ENCODE measurements around the gene ADAMTS8. TPM values are rescaled to one million over a fixed set of nuclear protein-coding genes. Genes with fewer than 3 reads are reported as not detected.

The ADAMTS8 gene
- polyA plus RNA-seq, 1 of the 3 experiments (the other 2 are of a cell fraction): not detected

DNA sequence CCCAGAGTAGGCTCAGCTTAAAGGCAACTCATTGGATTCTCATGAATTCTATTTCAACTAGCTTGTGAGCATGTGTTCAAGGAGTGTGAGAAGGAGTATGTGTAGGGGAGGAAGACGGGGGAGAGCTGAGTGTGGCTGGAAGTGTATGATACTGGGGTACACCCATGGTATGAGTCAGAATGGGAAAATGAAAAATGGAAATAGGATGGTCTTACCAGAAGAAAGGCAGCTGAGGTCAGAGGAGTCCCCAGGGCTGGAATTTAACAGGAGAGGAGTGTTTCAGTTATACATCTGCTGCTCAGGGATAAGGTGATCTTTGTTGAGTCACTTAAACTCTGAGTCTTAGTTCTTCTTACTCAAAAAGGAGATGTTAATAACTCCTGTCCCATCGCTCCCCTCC lies 13.3 kb upstream of the ADAMTS8 start:
- Histone ChIP-seq H3F3A (replicated peaks; ENCODE audit: insufficient read depth) (no peaks in the 10 kb centered on the region), H3K9ac (no peak overlapping the region), H3K27ac (ENCODE audit: low read depth in 2 of 2, low read length in 1 of 2) (no peak overlapping the region), H3K4me1 (ENCODE audit: control insufficient read depth in 1 of 2, insufficient read depth in 2 of 2, low read depth in 1 of 2, low read length in 1 of 2) (no peaks in the 10 kb centered on the region), H2AFZ (ENCODE audit: low read depth) (no peak overlapping the region), H4K20me1 (ENCODE audit: insufficient read depth) (no peaks in the 10 kb centered on the region), H3K9me2 (no peaks in the 10 kb centered on the region), H3K36me3 (replicated peaks in 1 of 2; ENCODE audit: control insufficient read depth in 1 of 2, insufficient read depth in 2 of 2, low read length in 1 of 2) (no peaks in the 10 kb centered on the region), H3K4me2 (no peak overlapping the region), H3K79me2 (ENCODE audit: insufficient read depth) (no peaks in the 10 kb centered on the region), H3K9me3 (no peaks in the 10 kb centered on the region), H3K27me3 (ENCODE audit: insufficient read depth) (no peaks in the 10 kb centered on the region), H3K4me3 (ENCODE audit: low read depth in 2 of 2, low read length in 1 of 2) (no peak overlapping the region)
- CTCF ChIA-PET: interaction anchor here (4.2 to 25.8 kb wide), 2 partner anchors 7 to 428 kb away, joined by 34 to 747 read pairs; no protein-coding TSS in a partner anchor
- no peak for DNase-seq
- 72% methylated on average over 2 of the region's 2 CpGs for WGBS (ENCODE audit: low lambda C conversion rate)
- POLR2A ChIA-PET: no interaction called here
- TF ChIP-seq RFX5 (IDR thresholded peaks at IDR 0.05; ENCODE audit: low read length) (no peak), NRF1 (IDR thresholded peaks at IDR 0.05; ENCODE audit: low read depth, low read length) (no peak), GABPA (IDR thresholded peaks at IDR 0.05; ENCODE audit: low read depth) (no peak), TEAD4 (IDR thresholded peaks at IDR 0.05; ENCODE audit: borderline replicate concordance, insufficient read depth) (no peak)

DNA sequence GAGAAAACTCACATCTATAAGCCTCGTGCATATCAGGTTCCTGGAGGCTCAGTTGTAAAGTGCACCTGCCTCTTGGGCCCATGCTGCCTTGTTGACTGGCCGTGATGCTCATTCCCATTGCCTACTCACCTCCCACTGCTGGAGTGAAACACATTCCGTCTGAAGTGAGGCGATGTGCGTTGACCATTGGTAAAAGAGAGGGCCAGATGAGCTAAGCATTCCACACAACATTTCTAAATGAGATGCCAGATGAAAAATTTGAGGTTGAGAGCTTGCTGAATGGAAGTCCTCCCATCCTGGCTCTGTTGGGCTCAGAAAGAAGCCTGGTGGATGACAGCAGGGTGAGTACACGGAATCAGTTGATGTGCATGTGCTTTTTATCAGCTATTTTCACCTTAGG lies 11.5 kb upstream of the ADAMTS8 start:
- WGBS (ENCODE audit: low lambda C conversion rate): 63% methylated on average over 6 of the region's 6 CpGs
- Histone ChIP-seq H4K20me1 (ENCODE audit: insufficient read depth) (no peaks in the 10 kb centered on the region), H3K36me3 (replicated peaks in 1 of 2; ENCODE audit: control insufficient read depth in 1 of 2, insufficient read depth in 2 of 2, low read length in 1 of 2) (no peaks in the 10 kb centered on the region), H3K9me2 (no peaks in the 10 kb centered on the region), H3K4me3 (ENCODE audit: low read depth in 2 of 2, low read length in 1 of 2) (no peak overlapping the region), H3K9ac (no peak overlapping the region), H3F3A (replicated peaks; ENCODE audit: insufficient read depth) (peaks cover 5% of the 10 kb centered on the region), H3K9me3 (no peaks in the 10 kb centered on the region), H3K27ac (ENCODE audit: low read depth in 2 of 2, low read length in 1 of 2) (no peak overlapping the region), H3K79me2 (ENCODE audit: insufficient read depth) (no peaks in the 10 kb centered on the region), H3K27me3 (ENCODE audit: insufficient read depth) (no peaks in the 10 kb centered on the region), H2AFZ (ENCODE audit: low read depth) (no peak overlapping the region), H3K4me1 (ENCODE audit: control insufficient read depth in 1 of 2, insufficient read depth in 2 of 2, low read depth in 1 of 2, low read length in 1 of 2) (peaks cover 0 to 6% of the 10 kb centered on the region in 2 experiments; a peak in 2 of 4 replicates), H3K4me2 (no peak overlapping the region)
- ChIA-PET CTCF (interaction anchor here (0.7 to 25.8 kb wide), 2 partner anchors 320 to 430 kb away, joined by 3 to 747 read pairs; no protein-coding TSS in a partner anchor), POLR2A (no interaction called here)
- TF ChIP-seq RXRA (IDR thresholded peaks at IDR 0.05; ENCODE audit: borderline replicate concordance, low read depth) (no peak), SIN3A (IDR thresholded peaks at IDR 0.05; ENCODE audit: borderline replicate concordance, low read depth, low read length) (no peak), GABPA (IDR thresholded peaks at IDR 0.05; ENCODE audit: low read depth) (no peak), POLR2AphosphoS5 (IDR thresholded peaks at IDR 0.05; ENCODE audit: low read depth, low read length) (no peak), RFX5 (IDR thresholded peaks at IDR 0.05; ENCODE audit: low read length) (no peak), TEAD4 (IDR thresholded peaks at IDR 0.05; ENCODE audit: borderline replicate concordance, insufficient read depth) (no peak), TAF1 (IDR thresholded peaks at IDR 0.05; ENCODE audit: borderline replicate concordance, low read depth, low read length) (no peak), FOSL2 (IDR thresholded peaks at IDR 0.05; ENCODE audit: borderline replicate concordance, low read depth) (no peak), CHD2 (IDR thresholded peaks at IDR 0.05; ENCODE audit: low read length, partially characterized antibody) (no peak), ZBTB33 (IDR thresholded peaks at IDR 0.05; ENCODE audit: borderline replicate concordance, low read depth) (no peak), RCOR1 (IDR thresholded peaks at IDR 0.05; ENCODE audit: low read length) (no peak), FOXM1 (IDR thresholded peaks at IDR 0.05; ENCODE audit: low read depth) (no peak), FOXJ3 (CRISPR knock-in tag; IDR thresholded peaks at IDR 0.05) (no peak), RAD21 (IDR thresholded peaks at IDR 0.05; ENCODE audit: low read length) (no peak), MAX (IDR thresholded peaks at IDR 0.05; ENCODE audit: low read depth) (no peak), JUND (IDR thresholded peaks at IDR 0.05) (no peak), GATA2 (CRISPR knock-in tag; IDR thresholded peaks at IDR 0.05) (no peak), EZH2phosphoT487 (IDR thresholded peaks at IDR 0.05; ENCODE audit: borderline replicate concordance, low read depth) (no peak)
- TF ChIP-seq, protein P1, sequence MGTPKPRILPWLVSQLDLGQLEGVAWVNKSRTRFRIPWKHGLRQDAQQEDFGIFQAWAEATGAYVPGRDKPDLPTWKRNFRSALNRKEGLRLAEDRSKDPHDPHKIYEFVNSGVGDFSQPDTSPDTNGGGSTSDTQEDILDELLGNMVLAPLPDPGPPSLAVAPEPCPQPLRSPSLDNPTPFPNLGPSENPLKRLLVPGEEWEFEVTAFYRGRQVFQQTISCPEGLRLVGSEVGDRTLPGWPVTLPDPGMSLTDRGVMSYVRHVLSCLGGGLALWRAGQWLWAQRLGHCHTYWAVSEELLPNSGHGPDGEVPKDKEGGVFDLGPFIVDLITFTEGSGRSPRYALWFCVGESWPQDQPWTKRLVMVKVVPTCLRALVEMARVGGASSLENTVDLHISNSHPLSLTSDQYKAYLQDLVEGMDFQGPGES (IDR thresholded peaks at IDR 0.05; ENCODE audit: low read depth, low read length): no peak
- no peak for DNase-seq
